Liver (tissue), 3 donors: ENCODE measurements around the gene RNF144B.

Experiments
- JUND ChIP-seq, 2 donors: IDR thresholded peaks; 2 replicates each; pipeline ENCODE4 v1.6.1; 2016; ENCODE audit warnings: antibody characterized with exemption in 2 of 2
- TF ChIP-seq, protein P1 (sequence below): fragments of 150-350 bp; IDR thresholded peaks from 2 replicates; pipeline ENCODE4 v1.5.1; 2017; ENCODE audit warnings: improper control_type of control experiment, low read depth, low read length; ENCODE audit not compliant: missing input control
- donor health status: healthy.
- donor health status: healthy.

DNA sequence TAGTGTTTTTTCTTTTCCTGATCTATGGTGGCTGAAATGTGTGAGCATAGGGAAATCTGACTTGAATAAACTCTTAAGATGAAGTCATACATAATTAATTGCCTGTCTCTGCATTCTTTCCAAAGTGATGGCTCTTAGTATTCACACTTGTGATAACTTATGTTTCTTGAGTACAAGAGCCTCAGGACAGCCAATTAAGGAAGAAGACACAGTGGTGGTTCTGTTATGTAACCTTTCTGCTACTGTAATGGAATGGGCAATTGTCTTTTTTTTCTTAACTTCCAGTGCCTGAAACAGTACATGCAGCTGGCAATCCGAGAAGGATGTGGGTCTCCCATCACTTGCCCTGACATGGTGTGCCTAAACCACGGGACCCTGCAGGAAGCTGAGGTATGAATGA lies 40.1 kb downstream of the RNF144B start:
- TF ChIP-seq, protein P1, sequence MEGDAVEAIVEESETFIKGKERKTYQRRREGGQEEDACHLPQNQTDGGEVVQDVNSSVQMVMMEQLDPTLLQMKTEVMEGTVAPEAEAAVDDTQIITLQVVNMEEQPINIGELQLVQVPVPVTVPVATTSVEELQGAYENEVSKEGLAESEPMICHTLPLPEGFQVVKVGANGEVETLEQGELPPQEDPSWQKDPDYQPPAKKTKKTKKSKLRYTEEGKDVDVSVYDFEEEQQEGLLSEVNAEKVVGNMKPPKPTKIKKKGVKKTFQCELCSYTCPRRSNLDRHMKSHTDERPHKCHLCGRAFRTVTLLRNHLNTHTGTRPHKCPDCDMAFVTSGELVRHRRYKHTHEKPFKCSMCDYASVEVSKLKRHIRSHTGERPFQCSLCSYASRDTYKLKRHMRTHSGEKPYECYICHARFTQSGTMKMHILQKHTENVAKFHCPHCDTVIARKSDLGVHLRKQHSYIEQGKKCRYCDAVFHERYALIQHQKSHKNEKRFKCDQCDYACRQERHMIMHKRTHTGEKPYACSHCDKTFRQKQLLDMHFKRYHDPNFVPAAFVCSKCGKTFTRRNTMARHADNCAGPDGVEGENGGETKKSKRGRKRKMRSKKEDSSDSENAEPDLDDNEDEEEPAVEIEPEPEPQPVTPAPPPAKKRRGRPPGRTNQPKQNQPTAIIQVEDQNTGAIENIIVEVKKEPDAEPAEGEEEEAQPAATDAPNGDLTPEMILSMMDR: no peak
- no peak for TF ChIP-seq JUND (IDR thresholded peaks at IDR 0.05)
